ENCODE measurements around the gene MRC2. TPM values are rescaled to one million over a fixed set of nuclear protein-coding genes. Genes with fewer than 3 reads are reported as not detected.

MRC2 gene
- total RNA-seq, 1 donor: 336 TPM

DNA sequence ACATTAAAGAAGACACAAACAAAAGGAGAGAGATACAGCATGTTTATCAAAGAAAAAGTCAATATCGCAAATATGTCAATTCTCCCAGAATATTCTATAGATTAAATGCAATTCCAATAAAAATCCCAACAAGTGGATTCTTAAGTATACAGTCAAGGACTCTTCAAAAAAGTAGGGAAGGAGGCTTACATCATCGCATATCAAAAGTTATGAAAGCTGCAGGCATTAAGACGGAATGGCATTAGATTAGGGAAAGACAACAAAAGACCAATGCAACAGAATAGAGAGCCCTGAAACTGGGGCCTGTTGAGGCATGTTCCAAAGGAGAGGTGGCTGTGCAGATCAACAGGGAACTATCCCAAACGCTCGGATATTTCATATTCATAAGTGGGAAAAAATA lies 104.7 kb downstream of the MRC2 start:
- no peak overlapping the region for H3K4me3 ChIP-seq (ENCODE audit: low read depth, low read length)
- TF ChIP-seq, protein P1, sequence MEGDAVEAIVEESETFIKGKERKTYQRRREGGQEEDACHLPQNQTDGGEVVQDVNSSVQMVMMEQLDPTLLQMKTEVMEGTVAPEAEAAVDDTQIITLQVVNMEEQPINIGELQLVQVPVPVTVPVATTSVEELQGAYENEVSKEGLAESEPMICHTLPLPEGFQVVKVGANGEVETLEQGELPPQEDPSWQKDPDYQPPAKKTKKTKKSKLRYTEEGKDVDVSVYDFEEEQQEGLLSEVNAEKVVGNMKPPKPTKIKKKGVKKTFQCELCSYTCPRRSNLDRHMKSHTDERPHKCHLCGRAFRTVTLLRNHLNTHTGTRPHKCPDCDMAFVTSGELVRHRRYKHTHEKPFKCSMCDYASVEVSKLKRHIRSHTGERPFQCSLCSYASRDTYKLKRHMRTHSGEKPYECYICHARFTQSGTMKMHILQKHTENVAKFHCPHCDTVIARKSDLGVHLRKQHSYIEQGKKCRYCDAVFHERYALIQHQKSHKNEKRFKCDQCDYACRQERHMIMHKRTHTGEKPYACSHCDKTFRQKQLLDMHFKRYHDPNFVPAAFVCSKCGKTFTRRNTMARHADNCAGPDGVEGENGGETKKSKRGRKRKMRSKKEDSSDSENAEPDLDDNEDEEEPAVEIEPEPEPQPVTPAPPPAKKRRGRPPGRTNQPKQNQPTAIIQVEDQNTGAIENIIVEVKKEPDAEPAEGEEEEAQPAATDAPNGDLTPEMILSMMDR (IDR thresholded peaks at IDR 0.05; ENCODE audit: insufficient read depth, low read depth, low read length): no peak
- DNase-seq (ENCODE audit: low read depth): no peak

DNA sequence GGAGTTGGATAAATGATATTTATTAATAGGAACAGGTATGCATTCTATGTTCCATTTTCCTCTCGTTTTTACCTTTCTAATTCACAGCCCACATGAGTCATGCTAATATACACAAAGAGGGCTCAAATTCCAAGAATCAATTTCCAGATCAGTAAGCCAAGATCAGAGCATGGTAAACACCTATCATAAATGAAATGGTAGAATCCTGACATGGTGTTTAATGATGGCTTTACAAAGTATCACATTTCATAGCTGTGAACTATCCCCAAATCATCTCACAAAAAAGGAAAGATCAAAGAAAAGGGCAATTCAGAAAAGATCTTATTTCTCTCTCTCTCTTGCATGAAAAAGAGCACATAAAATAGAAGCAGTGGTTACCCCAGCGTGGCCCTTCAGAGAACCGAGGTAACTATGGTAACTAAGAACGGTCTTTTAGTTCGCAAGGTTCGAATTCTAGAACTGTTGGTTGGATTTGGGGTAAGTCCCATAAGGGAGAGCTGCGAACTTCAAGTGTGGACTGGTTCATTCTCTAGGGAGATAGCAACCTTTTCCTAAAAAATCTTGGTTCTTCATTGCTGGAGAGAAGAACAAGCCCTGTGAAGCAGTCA lies 107.7 kb downstream of the MRC2 start:
- TF ChIP-seq, protein P1 (IDR thresholded peaks at IDR 0.05; ENCODE audit: insufficient read depth, low read depth, low read length): no peak
- no peak overlapping the region for H3K4me3 ChIP-seq (ENCODE audit: low read depth, low read length)
- no peak for DNase-seq (ENCODE audit: low read depth)

DNA sequence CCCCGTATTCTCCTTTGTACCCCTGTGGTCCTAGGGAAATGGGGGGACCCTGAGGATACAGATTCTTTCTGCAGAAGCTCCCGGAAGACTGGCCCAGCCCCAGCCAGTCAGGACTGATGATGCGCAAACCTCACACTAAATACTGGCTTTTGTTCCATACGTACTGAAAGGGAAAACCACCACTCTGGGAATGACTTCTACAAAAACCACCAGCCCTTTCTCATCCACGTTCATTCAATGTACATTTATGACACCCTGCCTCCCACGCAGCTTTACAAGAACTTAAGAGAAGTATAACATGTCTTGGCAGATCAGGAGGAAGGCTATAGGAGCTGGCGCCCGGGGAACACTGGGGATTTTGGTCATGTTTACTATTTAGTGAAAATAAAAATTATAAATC lies 110.0 kb downstream of the MRC2 start:
- H3K4me3 ChIP-seq (ENCODE audit: low read depth, low read length): no peak overlapping the region
- DNase-seq (ENCODE audit: low read depth): no peak
- TF ChIP-seq, protein P1 (IDR thresholded peaks at IDR 0.05; ENCODE audit: insufficient read depth, low read depth, low read length): no peak

DNA sequence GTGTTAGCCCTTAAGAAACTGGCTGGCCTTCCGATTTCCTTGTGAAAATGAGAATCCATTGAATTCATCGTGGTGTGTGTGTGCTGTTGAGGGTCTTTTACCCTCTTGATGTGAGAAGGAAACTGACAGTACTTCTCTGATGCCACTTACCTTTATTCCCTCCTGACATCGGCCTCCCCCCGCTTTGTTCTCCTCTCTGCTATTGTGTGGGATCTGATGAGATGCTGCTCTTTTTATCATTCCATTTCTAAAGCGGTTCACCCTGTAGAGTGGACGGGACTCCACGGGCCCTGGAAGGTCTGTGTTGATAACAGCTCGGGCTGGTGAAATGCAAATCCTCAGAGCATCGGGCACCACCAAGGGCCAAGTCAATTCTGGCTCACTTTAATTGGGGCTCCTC lies 110.8 kb downstream of the MRC2 start:
- H3K4me3 ChIP-seq (ENCODE audit: low read depth, low read length): no peak overlapping the region
- TF ChIP-seq, protein P1 (IDR thresholded peaks at IDR 0.05; ENCODE audit: insufficient read depth, low read depth, low read length): no peak
- DNase-seq (ENCODE audit: low read depth): no peak

DNA sequence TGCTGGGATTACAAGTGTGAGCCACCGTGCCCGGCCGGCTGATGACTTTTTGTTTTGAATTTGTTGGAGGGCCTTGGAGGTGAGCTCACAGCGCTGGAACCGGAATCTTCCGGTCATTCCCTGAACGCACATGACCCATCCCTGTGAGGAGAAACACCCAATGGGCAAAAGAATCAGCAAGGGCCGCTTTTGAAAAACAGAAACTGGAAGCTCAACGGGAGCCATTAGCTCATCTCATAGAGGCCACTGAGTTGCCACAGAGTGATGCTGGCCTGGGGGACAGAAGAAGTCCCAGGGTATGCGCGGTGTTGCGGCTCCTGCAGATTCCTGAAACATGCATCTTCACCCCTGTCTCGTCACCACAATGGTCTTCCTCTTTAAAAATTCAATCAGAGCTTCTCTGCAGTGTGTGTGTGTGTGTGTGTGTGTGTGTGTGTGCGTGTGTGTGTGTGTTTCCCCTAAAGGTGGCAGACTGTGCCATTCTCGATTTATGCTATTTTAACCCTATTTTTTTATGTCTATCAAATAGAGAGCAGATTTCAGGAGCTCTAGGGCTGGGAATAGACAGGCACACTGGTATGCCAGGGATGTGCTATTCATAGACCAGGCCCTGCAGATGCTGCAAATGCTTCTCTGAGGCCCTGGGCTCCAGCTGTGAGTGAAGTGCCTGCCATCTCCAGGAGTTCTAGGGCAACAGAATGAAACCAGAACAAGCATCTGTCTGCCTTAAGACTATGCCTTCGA lies 112.3 kb downstream of the MRC2 start:
- no peak overlapping the region for H3K4me3 ChIP-seq (ENCODE audit: low read depth, low read length)
- no peak for DNase-seq (ENCODE audit: low read depth)
- TF ChIP-seq, protein P1 (IDR thresholded peaks at IDR 0.05; ENCODE audit: insufficient read depth, low read depth, low read length): no peak

DNA sequence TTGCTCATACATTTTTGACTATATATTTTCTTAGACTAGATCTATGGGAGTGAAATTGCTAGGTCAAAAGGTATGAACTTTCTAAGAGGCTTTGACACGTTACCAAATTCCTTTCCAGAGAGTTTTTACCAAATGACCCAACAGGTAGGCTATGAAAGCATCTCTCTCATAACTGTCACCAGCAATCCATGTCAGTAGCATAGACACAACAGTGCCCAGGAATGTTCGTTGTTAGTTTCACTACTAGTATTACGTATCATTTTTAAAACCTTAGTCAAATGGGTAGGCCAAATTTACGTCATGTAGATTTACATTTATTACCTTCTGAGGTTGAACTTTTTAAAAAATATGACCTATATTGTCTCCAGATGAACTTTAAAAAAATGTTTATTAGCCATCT lies 113.8 kb downstream of the MRC2 start:
- TF ChIP-seq, protein P1 (IDR thresholded peaks at IDR 0.05; ENCODE audit: insufficient read depth, low read depth, low read length): no peak
- no peak for DNase-seq (ENCODE audit: low read depth)
- no peak overlapping the region for H3K4me3 ChIP-seq (ENCODE audit: low read depth, low read length)

Small RNAs within 50 kb of the gene (small RNA-seq; reads per million reads assigned to genes)
- not detected for gene RF00019
- not detected for gene RNU6-446P

Other genes starting within 250 kb of the MRC2 start
- gene EFCAB3, start 247.1 kb upstream of the MRC2 start, total RNA-seq: not detected in 2 replicates
- 22.2 and 29.4 TPM in 2 replicates for gene METTL2A, start 203.8 kb upstream of the MRC2 start, total RNA-seq
- gene TLK2, start 148.8 kb upstream of the MRC2 start, total RNA-seq: 49.3 and 60.0 TPM in 2 replicates
- under 0.01 and 0.32 TPM in 2 replicates for gene MARCHF10, start 180.6 kb downstream of the MRC2 start, total RNA-seq